Measurements from ENCODE around the gene BMP2K. TPM values are rescaled to one million over a fixed set of nuclear protein-coding genes. Genes with fewer than 3 reads are reported as not detected.

The BMP2K gene
- total and polyA plus RNA-seq, 2 of the 8 experiments (the other 6 are each of a cell fraction or from before 2014, with no cell fraction given), result 15.6 to 24.1 TPM

GRCh38 chr4:78876568-78877320 lies 100.6 kb downstream of the BMP2K start:
- no peak overlapping the region for H2BK15ac ChIP-seq (ENCODE audit: low read length)
- ChIA-PET POLR2A (ENCODE audit: partially characterized antibody) (no interaction called here), CTCF (ENCODE audit: partially characterized antibody) (interaction anchor here (1.6 kb wide), 1 partner anchor 285 kb away, joined by 3 read pairs; no protein-coding TSS in a partner anchor)
- H3K36me3 ChIP-seq (ENCODE audit: control insufficient read depth in 2 of 4, insufficient read depth in 4 of 4, low read length in 3 of 4), result peaks cover 3 to 26% (median 8%) of the 10 kb centered on the region in 4 experiments; a peak in 5 of 8 replicates
- no peak overlapping the region for H4K5ac ChIP-seq (ENCODE audit: insufficient read length, low read depth, low read length)
- H2BK120ac ChIP-seq (replicated peaks; ENCODE audit: low read depth, low read length), result no peak overlapping the region
- H4K8ac ChIP-seq (ENCODE audit: extremely low read depth, insufficient read depth, low read length), result no peak overlapping the region
- H2AK5ac ChIP-seq (ENCODE audit: low read depth, low read length), result no peak overlapping the region
- H3K79me2 ChIP-seq (ENCODE audit: control insufficient read depth in 1 of 2, insufficient read depth in 2 of 2, low read length in 2 of 2), result no peaks in the 10 kb centered on the region
- 88% methylated on average over 5 of the region's 5 CpGs; no CpG with 5 or more reads in 1 of the 2 experiments for WGBS, 2 experiments (ENCODE audit: extremely low coverage in 1 of 2, insufficient coverage in 1 of 2, insufficient read length in 1 of 2, insufficient replicate concordance in 2 of 2, low coverage in 1 of 2, low lambda C conversion rate in 2 of 2, missing lambda C conversion rate in 1 of 2)
- DNase-seq (ENCODE audit: low read depth in 1 of 2, low spot score in 2 of 2) (no peak), FAIRE-seq (no peak)
- H3K56ac ChIP-seq (replicated peaks; ENCODE audit: insufficient read length, low read depth, low read length), result no peak overlapping the region
- no peak overlapping the region for H4K91ac ChIP-seq (replicated peaks; ENCODE audit: insufficient read length, low read length)
- no peak overlapping the region for H3K4me3 ChIP-seq (ENCODE audit: extremely low read depth in 1 of 4, insufficient read depth in 2 of 4, low read depth in 3 of 4, low read length in 4 of 4)
- H3K14ac ChIP-seq (ENCODE audit: insufficient read length), result no peak overlapping the region
- H3K4ac ChIP-seq (replicated peaks; ENCODE audit: insufficient read length, low read depth, low read length), result no peak overlapping the region
- H2AFZ ChIP-seq (ENCODE audit: low read length), result no peak overlapping the region
- no peak overlapping the region for H2BK5ac ChIP-seq (ENCODE audit: low read depth, low read length)
- H3K79me1 ChIP-seq (ENCODE audit: low read depth, low read length), result no peaks in the 10 kb centered on the region
- no peaks in the 10 kb centered on the region; the same call in 1 of the 2 replicates for H3K23me2 ChIP-seq (ENCODE audit: low read depth, low read length)
- no peak overlapping the region for H2BK12ac ChIP-seq (ENCODE audit: low read depth, low read length)
- H4K20me1 ChIP-seq (replicated peaks in 1 of 2; ENCODE audit: control insufficient read depth in 1 of 2, insufficient read depth in 2 of 2, low read length in 2 of 2), result no peaks in the 10 kb centered on the region
- H3K23ac ChIP-seq (ENCODE audit: insufficient read length), result no peak overlapping the region
- H3K18ac ChIP-seq (ENCODE audit: extremely low read depth, low read length), result no peak overlapping the region
- no peak overlapping the region for H3K27ac ChIP-seq (ENCODE audit: low read depth, low read length)
- no peak overlapping the region for H3K9ac ChIP-seq (replicated peaks in 1 of 4; ENCODE audit: extremely low read depth in 1 of 4, low read depth in 3 of 4, low read length in 3 of 4)
- H3K9me3 ChIP-seq (ENCODE audit: insufficient read depth in 2 of 2, low read depth in 1 of 2, low read length in 1 of 2), result no peaks in the 10 kb centered on the region
- TF ChIP-seq ASH2L (IDR thresholded peaks at IDR 0.05; ENCODE audit: low read length) (no peak), CEBPB (IDR thresholded peaks at IDR 0.05; ENCODE audit: low read depth, low read length) (0 out of 2 replicates have a peak, but pooled peaks have one; percentile 18)
- no peaks in the 10 kb centered on the region for H3K27me3 ChIP-seq (replicated peaks in 1 of 4; ENCODE audit: control insufficient read depth in 3 of 4, extremely low read depth in 1 of 4, insufficient read depth in 3 of 4, low read length in 3 of 4)
- H3K4me1 ChIP-seq (replicated peaks in 1 of 4; ENCODE audit: control insufficient read depth in 3 of 4, insufficient read depth in 4 of 4, low read length in 3 of 4), result no peaks in the 10 kb centered on the region; a peak in 1 of 7 replicates
- H3K4me2 ChIP-seq (ENCODE audit: insufficient read depth in 1 of 2, low read depth in 2 of 2, low read length in 2 of 2), result no peak overlapping the region
- H2BK20ac ChIP-seq (ENCODE audit: low read length), result no peak overlapping the region
